ENCODE data around the gene SPATA32. TPM values are rescaled to one million over a fixed set of nuclear protein-coding genes. Genes with fewer than 3 reads are reported as not detected.
A peak's percentile ranks its signal among the peaks of the same experiment; 100 is the strongest.

Gene SPATA32
- total RNA-seq, 4 donors from 2014 or later, result not detected

DNA sequence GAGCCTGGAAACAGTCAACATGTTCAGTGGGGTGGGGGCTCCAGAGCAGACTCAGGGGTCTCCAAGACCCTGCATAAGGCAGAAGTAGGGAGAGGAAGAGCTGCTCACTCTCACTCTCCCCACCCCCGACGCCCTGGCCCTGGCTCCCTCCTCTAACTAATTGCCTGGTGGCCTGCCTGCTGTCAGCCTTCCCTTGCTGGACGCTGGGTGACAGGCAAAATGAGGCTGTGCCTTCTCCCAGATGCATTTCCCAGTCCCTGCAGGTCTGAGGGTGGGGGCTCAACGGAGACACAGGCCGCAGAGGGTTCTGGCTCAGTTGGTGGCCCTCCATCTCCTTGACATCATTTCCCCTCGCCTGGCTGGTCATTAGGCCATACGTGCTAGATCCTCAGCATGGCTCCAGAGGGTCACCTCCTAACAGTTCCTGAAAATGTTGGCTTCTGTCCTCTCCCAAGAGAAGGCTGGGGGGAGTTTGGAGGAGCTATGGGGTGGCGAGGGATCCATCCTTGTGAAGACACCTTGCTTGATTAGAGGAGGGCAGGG, 38.8 kb downstream of the SPATA32 start:
- no peaks in the 10 kb centered on the region for H3K36me3 ChIP-seq
- H3K4me3 ChIP-seq, result no peak overlapping the region
- TF ChIP-seq, protein P1, sequence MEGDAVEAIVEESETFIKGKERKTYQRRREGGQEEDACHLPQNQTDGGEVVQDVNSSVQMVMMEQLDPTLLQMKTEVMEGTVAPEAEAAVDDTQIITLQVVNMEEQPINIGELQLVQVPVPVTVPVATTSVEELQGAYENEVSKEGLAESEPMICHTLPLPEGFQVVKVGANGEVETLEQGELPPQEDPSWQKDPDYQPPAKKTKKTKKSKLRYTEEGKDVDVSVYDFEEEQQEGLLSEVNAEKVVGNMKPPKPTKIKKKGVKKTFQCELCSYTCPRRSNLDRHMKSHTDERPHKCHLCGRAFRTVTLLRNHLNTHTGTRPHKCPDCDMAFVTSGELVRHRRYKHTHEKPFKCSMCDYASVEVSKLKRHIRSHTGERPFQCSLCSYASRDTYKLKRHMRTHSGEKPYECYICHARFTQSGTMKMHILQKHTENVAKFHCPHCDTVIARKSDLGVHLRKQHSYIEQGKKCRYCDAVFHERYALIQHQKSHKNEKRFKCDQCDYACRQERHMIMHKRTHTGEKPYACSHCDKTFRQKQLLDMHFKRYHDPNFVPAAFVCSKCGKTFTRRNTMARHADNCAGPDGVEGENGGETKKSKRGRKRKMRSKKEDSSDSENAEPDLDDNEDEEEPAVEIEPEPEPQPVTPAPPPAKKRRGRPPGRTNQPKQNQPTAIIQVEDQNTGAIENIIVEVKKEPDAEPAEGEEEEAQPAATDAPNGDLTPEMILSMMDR (IDR thresholded peaks at IDR 0.05), result no peak
- no peak for TF ChIP-seq POLR2A (IDR thresholded peaks at IDR 0.05)
- no peaks in the 10 kb centered on the region for H3K27me3 ChIP-seq
- no peaks in the 10 kb centered on the region for H3K9me3 ChIP-seq
- no peak overlapping the region for H3K27ac ChIP-seq
- no peak for DNase-seq
- peaks cover 0 to 6% of the 10 kb centered on the region in 2 donors for H3K4me1 ChIP-seq
- intact Hi-C loops (cut with DNase I; ENCODE audit: low total_unique reads), result no loop called here

DNA sequence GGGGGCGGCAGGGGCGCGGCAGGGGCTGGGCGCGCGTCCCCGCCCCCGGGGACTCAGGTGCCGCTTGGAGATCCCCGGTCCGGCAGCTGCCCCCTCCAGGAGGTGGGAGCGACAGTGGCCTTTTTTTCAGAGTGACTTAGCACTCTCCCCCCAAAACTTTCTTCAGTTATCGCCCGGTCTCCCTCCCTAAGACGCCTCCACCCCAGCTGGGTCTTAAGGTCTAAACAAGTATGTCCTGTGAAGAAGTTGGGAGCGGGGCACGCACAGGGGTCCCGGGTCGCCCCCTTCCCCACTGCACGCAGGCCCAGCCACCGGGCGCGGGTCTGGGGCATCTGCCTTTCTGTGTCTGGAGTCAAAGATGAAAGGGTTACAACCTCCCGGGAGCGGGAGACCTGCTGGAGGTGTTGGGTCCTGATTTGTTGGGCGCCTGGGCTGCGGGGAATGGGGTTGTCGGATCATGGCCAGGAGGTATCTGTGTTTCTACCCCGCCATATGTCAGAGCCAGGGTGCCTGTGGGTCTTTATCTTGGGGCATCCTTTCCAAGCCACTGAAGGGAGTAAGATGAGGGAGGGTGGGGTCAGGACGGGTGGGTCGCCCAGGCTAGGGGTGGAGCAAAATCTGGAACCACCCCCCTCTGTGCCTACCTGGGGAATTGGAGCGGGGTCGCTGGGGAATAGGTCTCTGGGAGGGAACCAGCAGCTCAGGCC, 39.5 kb downstream of the SPATA32 start:
- Histone ChIP-seq H3K27me3 (no peaks in the 10 kb centered on the region), H3K27ac (no peak overlapping the region), H3K4me3 (peak overlapping the region; percentile 16 to 39), H3K9me3 (no peaks in the 10 kb centered on the region), H3K4me1 (peaks cover 0 to 6% of the 10 kb centered on the region in 2 donors), H3K36me3 (no peaks in the 10 kb centered on the region)
- TF ChIP-seq, protein P1 (IDR thresholded peaks at IDR 0.05), result no peak
- no peak for TF ChIP-seq POLR2A (IDR thresholded peaks at IDR 0.05)
- no peak for DNase-seq
- intact Hi-C loops (cut with DNase I; ENCODE audit: low total_unique reads), result no loop called here

DNA sequence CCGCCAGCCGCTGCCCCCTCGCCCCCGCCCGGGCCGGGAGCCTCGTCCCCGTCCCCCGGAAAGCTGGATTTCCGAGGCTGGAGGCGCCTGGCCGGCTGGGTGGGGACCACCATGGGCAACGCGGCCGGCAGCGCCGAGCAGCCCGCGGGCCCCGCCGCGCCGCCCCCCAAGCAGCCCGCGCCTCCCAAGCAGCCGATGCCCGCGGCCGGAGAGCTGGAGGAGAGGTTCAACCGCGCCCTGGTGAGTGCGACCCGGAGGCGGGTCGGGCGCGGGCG, 39.9 kb downstream of the SPATA32 start:
- Histone ChIP-seq H3K27me3 (no peaks in the 10 kb centered on the region), H3K27ac (no peak overlapping the region), H3K4me3 (peak overlapping the region; percentile 16 to 39), H3K9me3 (no peaks in the 10 kb centered on the region), H3K36me3 (no peaks in the 10 kb centered on the region), H3K4me1 (peaks cover 0 to 6% of the 10 kb centered on the region in 2 donors)
- TF ChIP-seq, protein P1 (IDR thresholded peaks at IDR 0.05), result no peak
- TF ChIP-seq POLR2A (IDR thresholded peaks at IDR 0.05), result no peak
- no peak for DNase-seq
- intact Hi-C loops (cut with DNase I; ENCODE audit: low total_unique reads), result no loop called here

DNA sequence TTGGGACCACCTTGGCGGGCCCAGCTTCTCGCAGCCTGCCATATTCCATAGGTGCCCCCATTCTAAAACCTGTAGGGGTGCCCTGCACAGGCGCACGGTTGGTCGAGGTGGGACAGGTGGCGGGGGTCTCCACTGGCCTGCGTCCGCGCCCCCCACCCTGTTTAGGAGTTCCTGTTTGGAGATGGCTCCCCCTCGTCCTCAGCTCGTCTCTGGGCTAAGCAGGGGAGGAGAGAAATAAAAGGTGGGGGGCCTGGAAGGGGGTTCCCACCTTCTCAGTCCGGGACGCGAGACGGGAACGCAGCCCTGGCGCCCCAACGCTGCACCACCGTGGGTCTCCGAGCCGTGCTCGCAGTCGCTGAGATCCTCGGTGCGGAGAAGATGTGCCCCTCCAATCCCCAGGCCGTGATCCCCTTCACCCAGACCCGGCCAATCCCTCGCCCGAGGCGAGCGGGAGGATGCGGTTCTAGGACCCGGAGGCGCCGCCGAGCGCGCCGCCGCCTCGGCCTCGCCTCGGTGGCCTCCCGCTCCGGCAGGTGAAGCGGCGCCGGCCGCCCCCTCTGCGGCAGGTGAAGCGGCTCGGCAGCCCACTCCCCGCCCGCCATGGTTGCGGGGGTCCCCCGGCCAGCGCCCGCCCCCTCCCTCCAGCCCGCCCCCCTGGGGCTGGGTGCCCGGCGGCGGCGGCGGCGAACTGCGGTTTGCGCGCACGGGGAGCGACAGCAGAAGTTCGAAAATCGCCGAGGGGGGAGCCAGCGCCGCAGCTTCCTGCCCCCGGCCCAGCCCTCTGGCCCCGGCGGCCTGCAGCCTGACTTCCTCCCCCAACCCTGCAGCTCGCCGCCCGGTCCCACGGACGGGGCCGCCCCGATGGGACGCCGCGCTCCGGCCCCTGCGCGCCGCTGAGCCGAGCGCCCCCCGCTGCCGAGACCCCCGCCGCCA, 40.5 kb downstream of the SPATA32 start, which contains the start of gene FMNL1:
TSS of gene FMNL1 (plus strand) at position 805 of the 933 bp plus-strand sequence. CDS start 240 bp downstream, outside the sequence.
- Histone ChIP-seq H3K9me3 (no peaks in the 10 kb centered on the region), H3K27ac (no peak within 1 kb of the TSS), H3K27me3 (no peaks in the 10 kb centered on the region), H3K36me3 (no peaks in the 10 kb centered on the region), H3K4me1 (peaks cover 0 to 6% of the 10 kb centered on the region in 2 donors), H3K4me3 (peak within 1 kb of the TSS; percentile 16 to 39)
- DNase-seq, result no peak
- TF ChIP-seq, protein P1 (IDR thresholded peaks at IDR 0.05), result no peak
- TF ChIP-seq POLR2A (IDR thresholded peaks at IDR 0.05), result no peak
- intact Hi-C loops (cut with DNase I; ENCODE audit: low total_unique reads), result no loop called here

DNA sequence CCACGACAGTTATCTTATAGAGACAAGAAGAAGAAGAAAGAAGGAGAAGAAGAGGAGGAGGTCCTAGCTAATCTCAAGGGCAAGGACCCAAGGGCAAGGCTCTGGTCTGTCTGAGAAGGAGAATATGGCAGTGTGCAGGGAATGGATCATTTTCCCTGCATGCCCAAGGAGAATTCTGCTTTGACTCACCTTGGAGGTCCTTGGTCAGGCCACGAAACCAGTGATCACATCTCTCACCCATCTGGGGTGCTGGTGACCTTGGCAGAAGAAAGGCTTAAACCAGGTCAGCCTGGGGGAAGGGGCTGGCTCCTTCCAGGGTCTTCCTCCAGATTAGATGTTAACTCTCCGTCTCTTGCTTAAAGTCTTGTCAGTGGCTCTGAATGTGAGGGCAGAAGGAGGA, 41.8 kb downstream of the SPATA32 start:
- H3K36me3 ChIP-seq, result no peaks in the 10 kb centered on the region
- peaks cover 0 to 6% of the 10 kb centered on the region in 2 donors for H3K4me1 ChIP-seq
- H3K27me3 ChIP-seq, result no peaks in the 10 kb centered on the region
- H3K27ac ChIP-seq, result no peak overlapping the region
- intact Hi-C loops (cut with DNase I; ENCODE audit: low total_unique reads), result no loop called here
- TF ChIP-seq, protein P1 (IDR thresholded peaks at IDR 0.05), result no peak
- TF ChIP-seq POLR2A (IDR thresholded peaks at IDR 0.05), result no peak
- no peaks in the 10 kb centered on the region for H3K9me3 ChIP-seq
- no peak overlapping the region for H3K4me3 ChIP-seq
- DNase-seq, result no peak

All from uterus (tissue), 4 donors.